ENCODE data around the gene MYL12B.
"Not testable (repeated sequence)": the region's sequence is repeated elsewhere in the genome, so short reads cannot be mapped to it uniquely, and the experiment has no call there.

MYL12B gene

GRCh38 chr18:3263132-3263700 is 1.3 kb downstream of the MYL12B start:
- DNase-seq, result no peak

DNA sequence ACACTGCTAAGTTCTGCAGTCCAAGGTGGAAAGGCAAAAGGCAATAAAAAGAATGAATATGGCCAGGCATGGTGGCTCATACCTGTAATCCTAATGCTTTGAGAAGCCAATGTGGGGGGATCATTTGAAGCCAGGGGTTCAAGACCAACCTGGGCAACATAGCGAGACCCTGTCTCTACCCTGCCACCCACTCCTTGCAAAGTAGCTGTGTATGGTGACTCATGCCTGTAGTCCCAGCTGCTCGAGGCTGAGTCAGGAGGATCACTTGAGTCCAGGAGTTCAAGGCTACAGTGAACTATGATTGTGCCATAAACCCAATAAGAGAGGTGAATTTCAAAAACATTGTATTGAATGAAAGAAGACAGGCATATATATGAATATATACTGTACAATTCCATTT is 2.4 kb downstream of the MYL12B start:
- DNase-seq, result no peak

DNA sequence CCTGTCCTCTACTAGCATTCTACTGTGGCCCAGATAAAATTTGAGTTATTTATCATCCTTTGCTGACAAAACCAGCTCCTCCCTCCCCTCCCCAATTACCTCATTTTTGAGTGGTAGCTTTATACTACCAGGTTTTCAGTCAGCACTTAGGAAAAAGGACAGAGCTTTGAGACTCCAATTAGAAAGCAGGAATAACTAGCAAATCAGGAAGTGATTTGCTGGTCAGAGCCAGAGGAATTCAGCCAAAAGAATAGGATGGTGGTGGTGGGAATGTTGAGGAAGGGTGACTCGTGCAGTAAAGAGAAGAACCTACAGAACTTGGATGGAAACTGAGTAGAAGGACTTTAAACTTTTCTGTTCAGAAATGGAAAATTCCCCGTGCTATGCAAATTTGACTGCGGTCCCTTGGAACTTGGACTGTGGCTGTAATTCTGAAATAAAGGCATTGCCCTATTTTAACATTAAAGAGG is 3.7 kb downstream of the MYL12B start:
- DNase-seq, result no peak

- DNase-seq, result no peak
These were observed 4.2 kb downstream of the MYL12B start for GRCh38 chr18:3266062-3266608.

DNA sequence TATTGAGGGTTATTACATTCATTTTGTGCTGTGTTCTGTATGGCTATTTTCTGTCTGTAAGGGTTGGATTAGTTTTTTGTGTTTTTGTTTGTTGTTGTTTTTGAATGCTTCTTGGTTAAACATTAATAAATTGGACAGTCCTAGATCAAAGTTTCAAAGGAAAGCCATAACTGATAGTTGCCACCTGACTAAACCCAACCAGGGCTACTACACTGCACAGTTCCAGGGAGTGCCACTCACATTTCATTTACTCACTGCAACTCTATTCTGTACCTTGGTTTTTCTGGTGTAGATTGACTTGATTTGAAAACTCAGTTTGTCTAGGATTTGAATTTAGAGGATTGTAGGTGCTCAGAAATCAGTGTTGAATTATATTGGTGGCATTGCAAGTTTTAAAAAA is 6.4 kb downstream of the MYL12B start:
- DNase-seq, result no peak

- DNase-seq, result no peak
These were observed 7.4 kb downstream of the MYL12B start for GRCh38 chr18:3269241-3269913.

DNA sequence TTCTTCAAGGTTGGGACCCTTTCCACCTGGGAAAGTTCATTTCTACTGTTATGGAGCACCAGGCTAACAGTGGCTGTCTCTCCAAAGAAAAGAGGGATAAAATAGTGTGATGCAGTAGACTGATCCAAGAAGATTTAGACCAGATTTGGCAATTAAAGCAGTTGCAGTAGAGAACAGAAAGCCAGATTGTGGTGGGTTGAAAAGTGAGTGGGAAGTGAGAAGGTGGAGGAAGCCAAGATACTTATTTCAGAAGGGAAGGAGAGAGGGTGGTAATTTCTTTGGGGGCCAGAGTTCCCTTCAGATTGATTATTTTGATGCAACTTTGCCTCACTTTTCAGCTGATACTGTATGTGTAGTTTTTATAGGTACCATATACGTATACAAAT is 8.0 kb downstream of the MYL12B start:
- no peak for DNase-seq

DNA sequence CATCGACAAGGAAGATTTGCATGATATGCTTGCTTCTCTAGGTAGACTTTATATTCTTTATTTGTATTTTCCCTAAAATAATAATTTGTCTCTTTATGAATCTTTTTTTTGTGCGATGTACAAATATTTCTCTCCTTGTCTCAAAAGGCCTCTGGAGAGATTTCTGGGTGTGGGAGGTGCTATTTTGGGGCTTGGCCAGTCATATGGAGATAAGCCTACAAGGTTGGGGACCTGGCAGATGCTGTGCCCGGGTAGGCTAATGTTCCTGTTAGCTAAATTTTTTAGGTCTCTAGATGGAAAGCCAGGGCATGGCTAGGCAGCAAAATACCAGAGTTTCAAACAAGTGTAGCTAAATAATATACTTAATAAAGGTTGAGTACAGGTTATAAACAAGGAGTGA is 11.1 kb downstream of the MYL12B start:
- no peak for DNase-seq

- DNase-seq, result not testable (repeated sequence)
These were observed 15.8 kb downstream of the MYL12B start for GRCh38 chr18:3277643-3278213.

DNA sequence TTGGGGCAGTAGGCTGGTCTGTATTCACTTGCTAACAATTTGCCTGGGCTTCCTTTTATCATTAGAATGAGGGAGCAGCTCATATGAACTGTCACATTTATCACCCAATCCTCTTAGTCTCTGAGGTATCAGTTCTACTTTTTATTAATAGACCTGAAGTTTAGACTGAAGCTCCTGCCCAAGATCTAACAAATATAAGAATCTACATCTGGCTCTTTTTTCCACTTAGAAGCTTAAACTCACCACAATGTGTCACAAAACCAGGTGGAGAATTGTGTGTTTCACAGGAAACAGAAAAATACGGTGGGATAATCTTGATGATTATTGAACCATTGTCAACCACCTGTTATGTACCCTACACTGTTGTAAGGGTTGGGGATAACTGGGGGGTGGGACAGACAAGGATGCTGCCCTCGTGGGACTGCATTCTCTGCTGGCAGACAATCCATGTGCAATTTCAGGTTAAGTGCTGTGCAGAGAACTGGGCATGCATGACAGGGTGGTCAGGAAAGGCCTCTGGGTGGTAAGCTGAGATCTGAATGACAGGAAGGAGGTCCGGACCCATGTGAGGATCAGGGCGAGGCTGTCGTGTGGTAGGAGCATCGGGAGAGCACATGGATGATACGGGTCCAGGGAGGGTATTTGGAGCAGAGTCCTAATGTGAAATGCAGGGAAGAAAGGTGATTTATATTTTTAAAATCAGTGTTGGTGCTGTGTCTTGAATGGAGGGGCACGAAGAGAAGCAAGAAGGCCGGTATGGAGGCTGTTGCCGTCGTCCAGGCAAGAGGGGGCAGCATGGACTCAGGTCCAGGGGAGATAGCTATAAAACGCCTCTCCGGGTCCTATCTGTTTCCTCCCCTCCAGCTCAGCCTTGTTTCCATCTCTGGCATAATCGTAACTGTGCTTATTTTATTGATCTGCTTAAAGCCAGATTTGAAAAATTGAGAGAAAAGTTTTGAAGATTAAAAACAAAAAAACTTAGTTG is 17.6 kb downstream of the MYL12B start:
- no peak for DNase-seq

DNA sequence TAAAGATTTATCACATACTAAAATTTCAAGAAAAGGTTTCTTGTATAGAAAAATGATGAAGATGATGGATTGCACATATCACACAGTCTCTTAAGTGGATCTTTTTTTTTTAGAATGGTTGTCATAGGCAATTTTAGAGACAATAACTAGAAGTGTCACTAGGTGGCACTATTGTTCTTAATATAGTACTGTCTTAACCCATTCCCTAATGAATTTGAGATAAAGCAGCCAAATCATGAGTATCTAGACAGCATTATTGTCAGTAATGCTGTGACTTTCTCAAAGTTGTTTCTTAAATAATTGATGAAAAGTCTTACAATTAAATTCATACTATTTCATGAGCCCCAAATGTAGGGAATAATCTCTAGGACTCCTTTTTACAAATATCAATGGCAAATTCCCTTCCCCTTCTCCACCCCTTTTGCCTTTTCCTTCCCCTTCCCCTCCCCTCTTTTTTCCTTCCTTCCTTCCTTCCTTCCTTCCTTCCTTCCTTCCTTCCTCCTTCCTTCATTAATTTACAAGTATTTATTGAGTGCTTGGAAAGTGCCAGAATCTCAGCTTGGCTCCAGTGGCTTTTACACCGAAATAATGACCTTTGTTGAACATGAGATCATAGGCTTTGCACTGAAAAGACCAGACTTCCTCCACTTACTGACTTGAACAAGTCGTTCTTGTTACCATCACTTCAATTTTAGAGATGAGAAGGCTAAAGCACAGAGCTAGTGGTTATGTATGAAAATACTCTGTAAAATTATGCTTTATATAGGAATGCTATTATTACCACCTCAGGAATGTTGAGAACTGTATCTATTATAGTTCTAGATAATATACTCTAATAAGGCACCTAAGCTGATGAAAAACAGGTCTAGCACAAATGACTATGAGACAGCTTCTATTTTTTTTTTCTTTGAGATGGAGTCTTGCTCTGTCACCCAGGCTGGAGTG is 19.8 kb downstream of the MYL12B start:
- no peak for DNase-seq

DNA sequence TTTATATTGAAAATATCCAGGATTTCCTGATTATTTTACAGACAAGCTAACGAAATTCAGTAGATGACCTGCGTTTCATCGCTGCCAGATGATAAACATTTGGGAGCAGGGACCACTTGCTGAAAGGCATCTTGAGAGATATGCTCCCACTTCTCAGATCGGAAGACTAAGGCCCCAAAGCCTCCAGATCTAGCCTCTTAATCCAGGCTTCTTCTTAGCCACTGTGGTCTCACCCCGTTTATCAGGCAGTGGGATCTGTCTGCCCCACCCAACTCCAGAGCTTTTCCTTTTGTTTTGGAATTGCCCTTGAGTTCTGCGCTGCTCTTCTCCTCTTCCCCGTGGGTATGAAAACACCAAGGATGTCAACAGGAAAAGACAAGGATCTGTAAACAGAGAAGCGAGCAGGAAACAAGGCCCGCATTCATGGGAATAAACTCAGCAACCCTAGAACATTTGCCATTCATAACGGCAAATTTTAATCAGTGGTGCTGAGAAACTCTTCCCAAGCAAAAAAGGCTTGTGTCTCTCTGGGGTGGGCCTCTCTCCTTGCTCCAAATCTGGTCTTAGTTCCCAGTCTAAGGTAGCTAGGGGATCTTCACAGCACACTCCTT is 21.4 kb downstream of the MYL12B start:
- DNase-seq, result no peak

DNA sequence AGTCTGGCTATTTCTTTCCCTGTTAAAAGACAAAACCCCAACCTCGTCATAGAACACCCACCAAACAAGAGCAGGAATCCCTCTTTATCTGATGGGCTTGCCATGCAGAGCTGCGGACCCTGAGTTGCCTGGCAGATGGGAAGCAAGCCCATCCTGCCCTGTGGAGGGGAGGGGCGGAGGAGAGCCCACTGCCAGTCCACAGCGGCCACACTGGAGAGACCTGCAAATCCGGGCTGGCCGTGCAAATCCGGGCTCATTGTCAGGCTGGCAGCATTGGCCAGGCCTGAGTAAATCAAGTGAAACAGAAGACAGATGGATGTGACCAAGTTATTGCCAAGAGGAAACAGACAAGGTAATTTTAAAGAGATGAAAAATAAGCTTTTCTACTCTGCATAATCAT is 22.0 kb downstream of the MYL12B start:
- DNase-seq, result no peak

DNA sequence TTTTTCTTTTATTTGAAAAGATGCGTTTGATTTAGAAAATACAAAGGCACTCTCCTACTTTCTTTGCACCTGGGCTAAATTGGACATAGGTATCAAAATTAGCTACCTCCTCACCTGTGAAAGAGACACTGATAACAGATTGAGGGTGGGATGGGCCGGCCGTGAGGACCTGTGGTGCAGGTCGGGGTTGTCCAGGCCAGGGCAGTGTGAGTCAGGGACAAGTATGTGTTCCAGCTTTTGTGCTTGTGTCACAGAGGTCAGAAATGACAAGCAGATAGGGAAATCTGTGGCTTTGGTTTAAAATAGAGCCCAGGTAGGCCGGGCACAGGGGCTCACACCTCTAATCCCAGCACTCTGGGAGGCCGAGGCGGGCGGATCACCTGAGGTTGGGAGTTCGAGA is 22.6 kb downstream of the MYL12B start:
- no peak for DNase-seq

- no peak for DNase-seq
These were observed 24.2 kb downstream of the MYL12B start for GRCh38 chr18:3286159-3286558.

DNA sequence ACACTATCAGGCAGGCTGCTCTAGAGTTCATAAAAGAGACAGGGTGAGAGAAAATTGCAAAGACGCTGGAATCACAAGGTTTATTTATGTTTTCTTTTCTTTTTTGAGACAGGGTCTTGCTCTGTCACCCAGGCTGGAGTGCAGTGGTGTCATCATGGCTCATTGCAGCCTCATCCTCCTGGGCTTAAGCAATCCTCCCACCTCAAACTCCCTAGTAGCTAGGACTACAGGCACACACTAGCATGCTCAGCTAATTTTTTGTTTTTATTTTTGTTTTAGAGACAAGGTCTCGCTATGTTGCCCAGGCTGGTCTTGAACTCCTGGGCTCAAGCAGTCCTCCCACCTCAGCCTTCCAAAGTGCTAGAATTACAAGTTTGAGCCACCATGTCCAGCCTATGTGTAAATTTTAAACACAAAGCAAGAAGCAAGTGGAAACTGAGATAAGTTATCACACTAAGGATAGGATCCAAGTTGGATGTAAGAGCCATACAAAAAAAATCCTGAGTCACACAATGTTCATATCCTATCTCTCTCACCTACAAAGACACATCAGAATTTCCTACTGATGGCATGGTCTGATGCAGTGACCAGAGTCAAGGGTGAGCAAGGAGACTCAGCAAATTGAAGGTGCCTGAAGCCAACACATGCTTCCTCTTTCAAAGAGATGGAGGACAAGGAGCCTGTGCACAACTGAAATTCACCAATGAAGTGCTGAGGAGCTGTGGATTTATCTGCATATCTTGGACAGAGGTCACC is 31.4 kb downstream of the MYL12B start:
- no peak for DNase-seq

- DNase-seq, result no peak
These were observed 32.6 kb downstream of the MYL12B start for GRCh38 chr18:3294435-3295080.

DNA sequence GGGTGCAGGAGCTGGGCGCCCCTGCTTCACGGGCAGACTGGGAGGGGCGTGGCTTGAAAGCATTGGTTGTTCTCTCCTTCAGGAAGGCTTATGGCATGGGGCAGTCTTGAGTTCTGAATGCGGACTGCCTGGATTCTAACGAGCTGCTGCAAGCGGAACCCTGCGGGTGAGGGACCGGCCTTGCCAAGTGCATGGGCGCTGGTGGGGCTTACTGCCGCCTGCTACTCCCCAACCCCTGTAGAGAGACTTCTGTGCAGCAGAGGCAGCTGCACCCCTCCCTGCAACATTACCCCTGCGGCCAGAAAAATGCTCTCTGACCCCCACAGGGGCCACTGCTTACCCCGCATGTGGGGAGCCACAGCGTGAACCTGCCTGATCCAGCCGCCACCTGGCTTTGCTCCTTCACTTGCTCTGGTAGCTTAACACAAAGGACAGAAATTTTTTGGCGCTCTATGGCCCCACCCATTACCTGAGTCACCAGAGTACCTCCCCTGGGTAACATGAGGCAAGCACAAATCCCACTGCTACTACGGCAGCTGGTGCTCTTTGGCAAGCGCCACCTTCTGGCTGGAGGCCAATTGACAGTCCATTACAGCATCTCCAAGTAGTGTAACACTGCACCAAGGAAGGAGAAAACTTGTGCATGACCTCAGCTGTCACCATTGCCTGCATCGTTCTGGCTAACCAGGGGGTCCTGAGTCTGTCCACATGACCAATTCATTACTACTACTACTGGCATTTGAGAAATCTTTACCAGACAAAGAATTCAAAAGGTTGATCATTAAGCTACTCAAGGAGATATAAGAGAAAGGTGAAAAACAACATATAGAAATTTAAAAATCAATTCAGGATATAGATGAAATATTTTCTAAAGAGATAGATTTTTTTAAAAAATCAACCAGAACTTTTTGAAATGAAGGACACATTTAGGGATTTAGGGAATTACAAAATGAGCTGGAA is 35.4 kb downstream of the MYL12B start:
- DNase-seq, result peak; percentile 62

DNA sequence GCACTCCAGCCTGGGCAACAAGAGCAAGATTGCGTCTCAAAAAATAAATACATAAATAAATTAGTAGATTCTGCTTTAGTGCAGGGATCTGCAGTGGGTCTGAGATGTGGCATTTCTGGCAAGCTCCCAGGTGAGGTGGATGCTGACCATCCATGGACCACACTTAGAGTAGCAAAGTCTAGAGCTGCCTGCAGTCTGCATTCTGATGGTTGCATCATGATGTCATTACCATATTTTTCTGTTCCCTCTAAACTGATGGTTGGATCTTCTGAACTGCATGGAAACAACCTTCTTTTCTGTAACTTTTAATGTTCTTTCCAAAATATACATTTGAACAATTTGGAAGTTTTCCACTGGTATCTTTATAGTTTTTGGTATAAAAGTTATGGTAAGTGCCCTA is 42.9 kb downstream of the MYL12B start:
- no peak for DNase-seq
